BJ (cell line): ENCODE measurements around the gene PSTPIP1. TPM values are rescaled to one million over a fixed set of nuclear protein-coding genes. Genes with fewer than 3 reads are reported as not detected.

Source experiments
- CTCF ChIA-PET: fragments of 350-600 bp; formaldehyde crosslinking; extraction: SDS; loops from one replicate; lab custom pipeline; 2021; ENCODE audit warnings: antibody characterized with exemption, inconsistent platforms; lab: Yijun Ruan, JAX
- POLR2A ChIA-PET: fragments of 300-600 bp; sonication (Branson Sonifier 250); formaldehyde crosslinking; extraction: SDS; loops from one replicate; lab custom pipeline; 2021; ENCODE audit warnings: antibody characterized with exemption; lab: Charles Lee
- DNase-seq: peaks from one replicate; pipeline ENCODE4 v3.0.0-alpha.2; 2011; ENCODE audit warnings: low read depth
- H3K27me3 ChIP-seq: 2 replicates; pipeline ENCODE4 v1.6.0; 2011; ENCODE audit warnings: low read length; ENCODE audit not compliant: control insufficient read depth, insufficient read depth
- H3K36me3 ChIP-seq: 2 replicates; pipeline ENCODE4 v1.5.1; 2011; ENCODE audit warnings: low read length; ENCODE audit not compliant: control insufficient read depth, insufficient read depth
- H3K4me3 ChIP-seq: 2 replicates; pipeline ENCODE4 v1.5.1; 2011; ENCODE audit warnings: low read depth, mild to moderate bottlenecking, control low read depth, low read length
- CTCF ChIP-seq: IDR thresholded peaks from 2 replicates; pipeline ENCODE4 v1.5.1; 2011; ENCODE audit warnings: low read depth, mild to moderate bottlenecking, control low read depth, inconsistent platforms, low read length, moderate library complexity; ENCODE audit not compliant: insufficient read depth
- polyA plus RNA-seq: library from polyadenylated mRNA; depleted of rRNA; stranded (reverse); fragments of >200 nt; gene quantifications from 2 replicates; pipeline ENCODE4 v1.2.3, GENCODE V29; 2011

The PSTPIP1 gene
- polyA plus RNA-seq, 1 experiment: not detected

DNA sequence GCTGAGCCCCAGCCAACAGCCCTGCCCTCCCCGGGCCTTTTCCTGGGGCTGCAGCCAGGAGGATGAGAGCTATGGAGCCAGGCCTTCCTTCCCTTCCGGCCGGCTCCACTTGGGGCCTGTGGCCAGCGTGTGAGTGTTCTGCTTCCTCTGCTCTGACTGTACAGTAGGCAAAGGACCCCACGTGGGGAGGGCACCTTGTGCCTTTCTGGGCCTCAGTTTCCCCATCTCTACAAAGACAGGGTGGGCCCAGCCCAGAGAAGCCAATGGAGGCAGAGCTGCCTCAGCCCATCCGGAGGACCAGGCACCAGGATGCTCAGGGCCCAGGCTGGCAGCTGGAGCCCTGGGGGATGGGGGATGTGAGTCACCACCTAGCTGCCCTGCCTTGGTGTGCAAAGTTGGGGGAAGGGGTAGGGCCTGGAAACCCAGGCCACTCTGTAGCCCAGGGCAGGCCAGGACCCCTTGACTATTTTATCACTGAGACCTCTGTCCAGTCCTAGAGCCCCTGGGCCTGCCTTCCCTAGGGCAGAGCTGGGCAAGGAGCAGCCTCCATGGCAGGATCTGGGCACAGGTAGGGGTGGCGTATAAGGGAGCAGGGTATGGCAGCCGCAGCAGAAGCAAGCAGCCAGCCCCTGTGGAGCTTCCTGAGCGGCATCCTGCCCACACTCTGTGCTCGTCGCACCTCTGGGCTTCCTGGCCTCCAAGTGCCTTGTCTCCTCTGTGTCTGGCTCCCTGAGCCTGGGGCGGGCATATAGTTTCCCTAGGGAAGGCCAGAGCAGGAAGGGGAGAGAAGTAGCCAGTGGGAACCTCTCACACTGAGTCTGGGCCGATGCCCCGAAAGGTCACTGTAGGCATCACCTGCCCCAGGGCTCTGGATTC lies 1.8 kb downstream of the PSTPIP1 start:
- no peak for DNase-seq
- POLR2A ChIA-PET: no interaction called here
- Histone ChIP-seq H3K36me3 (no peaks in the 10 kb centered on the region), H3K4me3 (no peak overlapping the region), H3K27me3 (no peaks in the 10 kb centered on the region)
- TF ChIP-seq CTCF: no peak
- CTCF ChIA-PET: interaction anchor here (0.7 to 2.3 kb wide), 4 partner anchors 9 to 769 kb away, joined by 3 to 4 read pairs (median 3); no protein-coding TSS in a partner anchor

- H3K36me3 ChIP-seq: no peaks in the 10 kb centered on the region
- TF ChIP-seq CTCF: no peak
- no peak overlapping the region for H3K4me3 ChIP-seq
- ChIA-PET POLR2A (no interaction called here), CTCF (interaction anchor here (0.8 kb wide), 1 partner anchor 544 kb away, joined by 3 read pairs; no protein-coding TSS in a partner anchor)
- DNase-seq: no peak
- H3K27me3 ChIP-seq: peaks cover 2% of the 10 kb centered on the region; the same call in 1 of the 2 replicates
Observed at GRCh38 chr15:76998663-76999285, 3.8 kb downstream of the PSTPIP1 start.

GRCh38 chr15:76999996-77000395 lies 5.1 kb downstream of the PSTPIP1 start:
- CTCF ChIA-PET: no interaction called here
- DNase-seq: no peak
- no peak for TF ChIP-seq CTCF
- no peak overlapping the region for H3K4me3 ChIP-seq
- H3K27me3 ChIP-seq: peaks cover 3% of the 10 kb centered on the region
- POLR2A ChIA-PET: no interaction called here
- no peaks in the 10 kb centered on the region for H3K36me3 ChIP-seq

DNA sequence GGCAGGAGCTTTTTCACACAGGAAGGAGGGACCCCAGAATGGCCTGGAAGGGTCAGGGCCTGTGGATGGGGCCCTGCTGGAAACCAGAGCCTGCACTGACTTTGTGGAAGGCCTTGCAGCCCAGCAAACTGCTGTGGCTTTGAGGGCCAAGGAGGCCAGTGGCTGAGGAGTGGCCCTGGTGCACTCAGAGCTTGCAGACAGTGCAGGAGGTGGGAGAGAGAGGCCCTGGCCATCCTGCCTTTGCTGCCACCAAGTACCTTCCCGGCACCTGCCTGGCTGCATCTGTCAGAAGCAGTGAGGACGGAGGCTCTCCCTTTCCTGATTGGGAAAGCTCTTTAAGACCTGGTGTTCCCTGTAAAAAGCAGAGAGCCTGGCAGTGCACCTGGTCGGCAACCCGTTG lies 6.4 kb downstream of the PSTPIP1 start:
- TF ChIP-seq CTCF: no peak
- ChIA-PET POLR2A (no interaction called here), CTCF (no interaction called here)
- Histone ChIP-seq H3K4me3 (no peak overlapping the region), H3K36me3 (no peaks in the 10 kb centered on the region), H3K27me3 (peaks cover 3% of the 10 kb centered on the region)
- no peak for DNase-seq

- no peak for DNase-seq
- H3K27me3 ChIP-seq: peaks cover 3% of the 10 kb centered on the region
- ChIA-PET POLR2A (no interaction called here), CTCF (no interaction called here)
- no peak for TF ChIP-seq CTCF
- H3K36me3 ChIP-seq: no peaks in the 10 kb centered on the region
- H3K4me3 ChIP-seq: no peak overlapping the region
Observed at GRCh38 chr15:77001966-77002365, 7.0 kb downstream of the PSTPIP1 start.
